GM21737 (cell line): ENCODE measurements around the gene CABP2.
"Not testable (repeated sequence)": the region's sequence is repeated elsewhere in the genome, so short reads cannot be mapped to it uniquely, and the experiment has no call there.

Experiments used
- ATAC-seq: cut with Tn5 transposase; IDR thresholded peaks from one replicate; pipeline ENCODE4 v1.9.1; 2021; ENCODE audit warnings: mild to moderate bottlenecking, moderate library complexity; ENCODE audit not compliant: unreplicated experiment

The CABP2 gene

DNA sequence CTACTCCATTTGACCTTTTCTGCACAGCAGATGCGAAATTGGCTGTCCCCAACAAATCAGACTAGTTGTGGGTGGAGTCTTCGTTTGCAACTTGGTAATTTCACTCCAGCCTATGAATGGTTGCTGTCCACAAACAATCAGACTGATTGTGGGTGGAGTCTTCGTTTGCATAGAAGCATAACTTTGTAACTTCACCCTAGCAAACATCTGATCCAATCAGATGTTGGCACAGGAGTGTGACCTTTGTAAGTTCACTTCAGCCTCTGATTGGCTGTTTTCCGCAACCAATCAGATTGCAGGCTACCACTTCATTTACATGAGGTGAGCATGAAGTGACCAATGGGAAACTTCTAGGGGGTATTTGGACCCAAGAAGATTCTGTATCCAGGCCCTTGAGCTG is 16.3 kb upstream of the CABP2 start:
- no peak for ATAC-seq

- no peak for ATAC-seq
Measured at GRCh38 chr11:67538823-67539505, 15.7 kb upstream of the CABP2 start.

DNA sequence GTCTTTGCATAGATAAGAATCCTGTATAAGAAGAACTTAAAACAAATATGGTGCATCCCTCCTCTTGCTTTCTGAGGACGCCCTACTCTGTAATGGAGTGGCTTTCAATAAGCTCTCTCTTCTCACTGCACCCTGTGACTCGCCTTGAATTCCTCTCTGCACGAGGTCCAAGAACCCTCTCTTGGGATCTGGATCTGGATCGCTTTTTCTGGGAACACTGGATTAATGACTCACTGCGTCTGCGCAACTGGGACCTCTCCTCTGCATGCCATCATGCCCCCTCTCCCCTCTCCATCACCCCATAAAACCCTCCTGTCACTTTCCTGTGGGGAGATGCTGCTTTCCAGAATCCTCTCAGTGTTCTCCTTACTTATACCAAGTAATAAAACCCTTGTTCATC is 15.1 kb upstream of the CABP2 start:
- no peak for ATAC-seq

- ATAC-seq: no peak
Measured at GRCh38 chr11:67535561-67535960, 12.3 kb upstream of the CABP2 start.

DNA sequence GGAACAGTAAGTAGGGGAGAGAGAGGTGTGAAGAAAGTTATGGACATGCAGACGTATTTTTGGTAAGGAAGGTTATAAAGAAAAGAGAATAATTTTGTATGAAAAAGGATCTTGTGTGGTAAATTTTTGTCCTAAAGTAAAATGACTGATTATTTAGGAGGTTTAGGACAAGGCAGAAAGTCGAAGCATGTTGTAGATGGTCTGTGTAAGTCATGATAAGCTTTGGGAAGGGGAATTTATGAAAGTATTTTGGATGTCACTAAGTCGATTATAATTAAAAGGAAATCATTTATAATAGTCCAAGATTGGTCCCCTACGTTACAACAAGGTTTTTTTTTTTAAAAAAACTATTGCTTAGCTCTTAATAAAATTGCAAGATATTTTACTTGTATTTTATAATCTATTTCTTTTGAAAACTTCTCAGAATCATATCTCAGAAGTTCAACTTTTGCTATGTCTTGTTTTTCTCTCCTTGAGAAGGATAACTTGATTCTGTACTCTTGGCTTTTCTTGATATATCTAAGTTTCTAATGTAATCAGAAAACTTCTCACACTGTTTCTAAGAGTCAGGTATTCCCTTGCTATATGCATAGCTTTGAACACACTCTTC is 10.9 kb upstream of the CABP2 start:
- ATAC-seq: no peak

GRCh38 chr11:67532889-67533288 is 9.6 kb upstream of the CABP2 start:
- no peak for ATAC-seq

DNA sequence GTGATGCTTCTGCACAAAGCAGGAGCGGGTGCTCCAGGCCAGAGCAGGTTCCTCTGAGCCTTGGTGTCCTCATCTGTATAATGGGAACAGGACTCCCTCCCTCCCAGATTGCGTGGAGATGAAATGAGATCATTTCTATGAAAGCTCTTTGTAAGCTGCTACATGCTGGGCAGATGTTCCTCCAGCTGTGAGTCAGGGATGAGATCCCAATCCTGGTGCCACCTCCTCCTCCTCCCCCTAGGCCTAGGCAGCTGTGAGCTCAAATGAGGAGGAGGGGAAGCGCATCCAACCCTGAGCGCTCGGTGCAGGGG is 7.0 kb upstream of the CABP2 start:
- ATAC-seq: no peak

- no peak for ATAC-seq
Measured at GRCh38 chr11:67528376-67528775, 5.1 kb upstream of the CABP2 start.

- no peak for ATAC-seq
Measured at GRCh38 chr11:67525275-67525976, 2.2 kb upstream of the CABP2 start.

GRCh38 chr11:67524480-67524808 is 1.2 kb upstream of the CABP2 start:
- no peak for ATAC-seq

GRCh38 chr11:67523556-67524479 is 572 bp upstream of the CABP2 start:
- no peak for ATAC-seq

DNA sequence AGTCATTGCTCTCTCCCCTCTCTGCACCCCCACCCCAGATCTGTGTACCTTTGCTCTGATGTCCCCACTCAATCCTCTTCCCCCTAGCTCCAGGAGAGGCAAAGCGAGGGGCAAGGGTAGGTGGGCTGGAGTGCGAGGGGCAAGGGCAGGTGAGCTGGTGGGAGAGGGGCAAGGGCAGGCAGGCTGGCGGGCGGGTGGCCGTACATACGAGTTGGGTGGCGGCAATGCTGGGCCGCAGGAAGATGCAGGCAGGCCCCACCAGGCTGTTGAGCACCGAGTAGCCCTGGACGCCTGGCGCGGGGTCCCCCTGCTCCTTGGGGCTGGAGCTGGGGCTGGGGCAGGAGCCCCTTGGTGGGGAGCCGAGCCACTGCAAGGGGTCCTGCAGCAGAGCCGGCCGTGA is 908 bp downstream of the CABP2 start:
- ATAC-seq: no peak

GRCh38 chr11:67521924-67522323 is 1.3 kb downstream of the CABP2 start:
- ATAC-seq: no peak

GRCh38 chr11:67520856-67521824 is 2.1 kb downstream of the CABP2 start:
- no peak for ATAC-seq

GRCh38 chr11:67519726-67520125 is 3.5 kb downstream of the CABP2 start:
- ATAC-seq: no peak

- ATAC-seq: no peak
Measured at GRCh38 chr11:67517784-67518552, 5.3 kb downstream of the CABP2 start.

DNA sequence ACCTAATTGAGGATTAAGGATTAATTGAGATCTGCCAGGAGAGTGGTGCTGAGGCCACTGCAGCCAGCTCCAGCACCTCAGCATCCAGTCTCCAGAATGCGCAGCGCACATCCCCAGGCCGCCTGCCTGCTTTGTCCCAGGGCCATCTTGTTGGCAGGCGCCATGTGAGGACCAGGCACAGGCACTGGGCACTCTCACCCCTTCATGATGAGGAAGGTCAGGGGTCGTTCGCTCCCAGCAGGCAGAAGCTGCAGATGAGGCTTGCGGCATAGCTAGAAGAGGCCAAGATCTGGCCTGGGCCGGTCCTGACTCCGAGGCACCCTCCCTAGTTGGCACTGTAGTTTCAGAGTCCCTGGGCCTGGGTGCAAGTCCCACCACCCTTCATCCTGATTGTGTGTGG is 6.4 kb downstream of the CABP2 start:
- ATAC-seq: no peak

- no peak for ATAC-seq
Measured at GRCh38 chr11:67514116-67514515, 9.1 kb downstream of the CABP2 start.

DNA sequence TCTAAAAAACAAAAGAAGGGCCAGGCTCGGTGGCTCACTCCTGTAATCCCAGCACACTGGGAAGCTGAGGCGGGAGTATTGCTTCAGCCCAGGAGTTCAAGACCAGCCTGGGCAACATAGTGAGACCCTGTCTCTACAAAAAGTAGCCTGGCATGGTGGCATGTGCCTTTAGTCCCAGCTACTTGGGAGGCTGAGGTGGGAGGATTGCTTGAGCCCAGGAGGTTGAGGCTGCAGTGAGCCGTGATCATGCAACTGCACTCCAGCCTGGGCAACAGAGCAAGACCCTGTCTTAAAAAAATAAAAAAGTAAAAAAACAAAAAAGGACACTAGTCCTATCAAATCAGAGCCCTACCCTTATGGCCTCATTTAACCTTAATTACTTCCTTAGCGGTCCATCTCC is 11.7 kb downstream of the CABP2 start:
- not testable (repeated sequence) for ATAC-seq

- no peak for ATAC-seq
Measured at GRCh38 chr11:67510023-67510345, 13.3 kb downstream of the CABP2 start.
